GM12801 (cell line): ENCODE measurements around the gene EHBP1.

Source experiments
- TF ChIP-seq, protein P1 (sequence below): IDR thresholded peaks from one replicate; pipeline ENCODE4 v1.5.1; 2011; ENCODE audit warnings: control low read depth; ENCODE audit not compliant: insufficient read length; ENCODE audit errors: extremely low read depth

Gene EHBP1

DNA sequence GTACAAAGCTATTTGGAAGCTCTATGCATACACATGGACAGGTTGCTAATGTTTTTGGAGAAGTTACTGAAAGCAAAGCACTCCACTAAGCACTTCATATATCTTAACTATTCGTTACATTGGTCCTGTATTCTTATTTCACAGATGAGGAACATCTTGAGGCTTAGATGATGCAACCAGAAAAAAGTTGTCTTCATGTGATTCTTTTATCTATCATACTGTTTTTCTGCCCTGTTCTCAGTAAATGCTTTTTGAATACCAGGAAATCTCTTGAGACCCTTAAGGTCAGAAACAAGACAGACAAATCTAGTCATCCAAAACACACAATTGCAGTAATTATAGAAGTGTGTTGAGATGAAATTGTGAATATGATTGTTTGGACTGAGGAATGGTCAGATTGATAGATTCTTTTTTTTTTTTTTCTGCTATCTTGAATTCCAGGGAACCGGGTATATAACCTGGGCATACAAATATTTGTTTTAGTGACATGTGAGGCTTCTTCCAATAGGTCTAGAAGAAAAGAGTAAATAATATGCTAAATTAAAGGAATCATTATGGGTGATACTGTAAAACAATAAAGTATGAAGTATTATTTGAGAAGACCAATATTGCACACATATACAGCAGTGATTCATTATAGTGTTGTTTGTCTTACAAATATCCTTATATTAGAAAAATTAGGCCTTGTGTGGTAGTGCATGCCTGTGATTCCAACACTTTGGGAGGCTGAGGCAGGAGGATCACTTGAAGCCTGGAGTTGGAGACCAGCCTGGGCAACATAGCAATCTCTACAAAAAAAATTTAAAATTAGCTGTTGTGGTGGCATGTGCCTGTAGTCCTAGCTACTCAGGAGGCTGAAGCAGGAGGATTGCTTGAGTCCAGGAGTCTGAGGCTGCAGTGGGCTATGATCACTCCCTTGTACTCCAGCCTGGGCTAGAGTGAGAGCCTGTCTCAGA, 33.7 kb downstream of the EHBP1 start:
- TF ChIP-seq, protein P1, sequence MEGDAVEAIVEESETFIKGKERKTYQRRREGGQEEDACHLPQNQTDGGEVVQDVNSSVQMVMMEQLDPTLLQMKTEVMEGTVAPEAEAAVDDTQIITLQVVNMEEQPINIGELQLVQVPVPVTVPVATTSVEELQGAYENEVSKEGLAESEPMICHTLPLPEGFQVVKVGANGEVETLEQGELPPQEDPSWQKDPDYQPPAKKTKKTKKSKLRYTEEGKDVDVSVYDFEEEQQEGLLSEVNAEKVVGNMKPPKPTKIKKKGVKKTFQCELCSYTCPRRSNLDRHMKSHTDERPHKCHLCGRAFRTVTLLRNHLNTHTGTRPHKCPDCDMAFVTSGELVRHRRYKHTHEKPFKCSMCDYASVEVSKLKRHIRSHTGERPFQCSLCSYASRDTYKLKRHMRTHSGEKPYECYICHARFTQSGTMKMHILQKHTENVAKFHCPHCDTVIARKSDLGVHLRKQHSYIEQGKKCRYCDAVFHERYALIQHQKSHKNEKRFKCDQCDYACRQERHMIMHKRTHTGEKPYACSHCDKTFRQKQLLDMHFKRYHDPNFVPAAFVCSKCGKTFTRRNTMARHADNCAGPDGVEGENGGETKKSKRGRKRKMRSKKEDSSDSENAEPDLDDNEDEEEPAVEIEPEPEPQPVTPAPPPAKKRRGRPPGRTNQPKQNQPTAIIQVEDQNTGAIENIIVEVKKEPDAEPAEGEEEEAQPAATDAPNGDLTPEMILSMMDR, result no peak

DNA sequence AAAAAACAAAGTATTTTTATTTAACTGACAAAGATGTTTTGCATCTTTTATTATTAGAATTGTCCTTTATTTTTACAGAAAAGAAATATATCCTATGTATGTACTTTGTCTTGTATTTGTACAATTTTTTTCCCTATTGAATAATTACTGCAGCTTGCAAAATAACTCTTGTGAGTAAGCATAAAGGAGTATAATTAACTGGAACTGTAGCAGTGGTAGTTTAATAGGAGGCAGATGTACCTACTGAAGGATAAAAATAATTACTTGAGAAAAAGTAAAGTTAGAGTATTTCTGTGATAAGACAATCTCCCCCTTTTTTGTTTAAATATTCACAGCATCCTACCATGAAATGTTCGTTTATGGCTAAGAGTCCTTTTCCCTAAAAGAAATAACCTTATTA, 34.7 kb downstream of the EHBP1 start:
- TF ChIP-seq, protein P1, result no peak

DNA sequence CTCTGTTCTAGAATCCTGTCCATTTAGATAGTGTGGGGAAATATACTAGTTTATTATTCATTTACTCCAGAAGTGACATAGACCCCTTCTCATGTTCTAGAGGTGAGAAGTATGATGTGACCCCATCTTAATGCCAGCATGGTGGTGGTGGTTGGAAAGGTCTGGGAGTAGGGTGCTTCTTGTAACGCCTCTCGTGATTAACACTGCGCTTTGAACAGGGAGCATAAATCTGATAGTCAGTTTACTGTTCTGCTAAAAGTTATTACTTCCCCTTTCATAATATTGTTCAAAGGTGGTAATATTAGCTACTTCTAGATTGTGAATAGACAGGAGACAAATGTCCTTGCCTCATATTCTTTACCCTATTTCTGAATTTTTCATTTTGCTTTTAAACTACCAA, 35.6 kb downstream of the EHBP1 start:
- TF ChIP-seq, protein P1, result no peak

DNA sequence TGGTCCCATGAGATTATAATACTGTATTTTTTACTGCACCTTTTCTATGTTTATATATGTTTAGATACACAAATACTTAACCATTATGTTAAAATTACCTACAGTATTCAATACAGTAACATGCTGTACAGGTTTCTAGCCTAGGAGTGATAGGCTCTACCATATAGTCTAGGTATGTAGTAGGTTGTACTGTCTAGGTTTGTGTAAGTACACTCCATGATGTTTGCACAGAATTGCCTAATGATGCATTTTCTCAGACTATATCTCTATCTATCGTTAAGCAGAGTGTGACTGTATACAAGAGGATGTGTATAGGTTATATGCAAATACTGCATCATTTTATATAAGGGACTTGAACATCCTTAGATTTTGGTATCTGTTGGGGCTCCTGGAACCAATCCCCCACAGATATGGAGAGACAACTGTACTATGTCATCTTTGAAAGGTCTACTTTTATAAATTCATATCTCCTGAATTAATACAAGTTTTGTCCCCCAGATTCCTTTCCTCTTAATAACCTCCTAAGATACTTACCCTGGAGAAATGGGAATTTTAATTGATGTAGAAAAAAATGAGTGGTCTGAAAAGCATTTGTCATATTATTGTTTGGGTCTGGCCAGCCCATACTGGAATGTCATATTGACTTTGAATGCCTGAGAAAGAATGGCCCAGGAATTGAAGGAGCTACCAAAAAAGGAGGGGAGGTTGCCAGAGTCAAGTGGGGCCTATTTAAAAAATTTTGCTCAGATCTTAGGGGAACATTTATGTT, 36.6 kb downstream of the EHBP1 start:
- TF ChIP-seq, protein P1, result no peak

DNA sequence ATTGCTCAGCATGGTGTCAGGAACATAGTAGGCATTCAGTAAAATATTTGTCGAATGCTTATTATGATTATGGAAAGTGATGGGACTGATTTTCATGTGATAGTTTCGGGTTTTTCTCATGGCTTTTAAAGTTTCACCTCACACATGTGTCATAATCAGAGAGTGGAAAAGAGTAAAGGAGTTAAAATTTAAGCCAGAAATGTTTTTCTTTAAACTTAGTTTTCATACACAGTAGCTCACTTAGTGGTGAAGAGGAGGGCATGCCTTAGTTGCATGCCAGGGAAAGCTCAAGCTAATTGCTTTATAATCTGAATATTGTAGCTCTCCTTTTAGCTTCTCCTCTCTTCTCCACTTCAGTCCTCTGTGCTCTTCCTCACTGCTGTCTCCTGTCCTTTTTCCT, 38.0 kb downstream of the EHBP1 start:
- TF ChIP-seq, protein P1, result no peak

DNA sequence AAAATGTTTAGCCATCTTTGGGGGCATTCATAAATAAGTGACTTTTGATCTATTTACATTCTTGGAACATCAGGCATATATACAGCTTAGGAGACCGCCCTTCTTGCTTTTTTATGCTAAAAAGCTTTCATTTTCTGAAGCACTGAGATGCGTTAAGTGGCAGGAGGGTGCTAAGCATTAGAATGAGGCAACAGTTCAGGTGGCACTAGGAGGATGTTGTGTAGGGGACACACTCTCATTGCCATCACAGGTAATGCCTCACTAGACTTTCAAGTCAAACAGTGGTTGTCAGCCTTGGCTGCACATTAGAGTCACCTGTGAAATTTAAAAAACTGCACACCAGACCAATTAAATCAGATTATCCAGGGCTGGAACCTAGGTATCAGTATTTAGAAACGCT, 39.1 kb downstream of the EHBP1 start:
- TF ChIP-seq, protein P1, result no peak

DNA sequence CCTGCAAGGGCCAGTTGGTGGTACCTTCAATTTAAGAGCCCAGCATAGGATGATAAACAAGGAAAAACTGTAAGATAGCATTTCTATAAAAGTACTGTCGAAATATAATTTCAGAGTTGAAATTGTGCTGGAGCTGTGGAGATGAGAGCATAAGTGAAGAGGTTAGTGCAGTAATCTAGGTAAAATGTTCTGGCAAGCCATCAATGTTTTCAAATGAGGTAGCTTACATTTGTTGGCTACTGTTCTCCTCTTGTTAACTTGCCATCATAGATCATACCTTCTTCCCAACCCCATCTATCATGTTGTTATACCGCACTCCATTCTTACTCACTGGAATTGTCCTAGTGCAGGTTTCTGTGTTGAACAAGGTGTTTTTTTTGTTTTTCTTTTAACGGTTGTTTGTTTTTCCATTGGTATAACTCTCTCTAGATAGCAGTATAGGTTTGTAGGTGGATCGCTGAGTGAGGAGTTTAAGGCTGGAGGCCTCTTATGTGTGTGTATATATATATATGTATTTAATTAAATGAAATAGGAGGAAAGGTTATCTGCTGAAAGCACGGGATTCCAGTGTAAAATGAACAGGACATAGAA, 40.5 kb downstream of the EHBP1 start:
- TF ChIP-seq, protein P1, result no peak
